HG03575 (cell line): ENCODE results near the gene MARK3.
"Not testable (repeated sequence)": the region's sequence is repeated elsewhere in the genome, so short reads cannot be mapped to it uniquely, and the experiment has no call there.

Experiments used
- ATAC-seq: cut with Tn5 transposase; IDR thresholded peaks from one replicate; pipeline ENCODE4 v1.9.1; 2021; ENCODE audit not compliant: unreplicated experiment, insufficient number of reproducible peaks, low FRiP score; ENCODE audit errors: extremely low read depth

MARK3 gene

DNA sequence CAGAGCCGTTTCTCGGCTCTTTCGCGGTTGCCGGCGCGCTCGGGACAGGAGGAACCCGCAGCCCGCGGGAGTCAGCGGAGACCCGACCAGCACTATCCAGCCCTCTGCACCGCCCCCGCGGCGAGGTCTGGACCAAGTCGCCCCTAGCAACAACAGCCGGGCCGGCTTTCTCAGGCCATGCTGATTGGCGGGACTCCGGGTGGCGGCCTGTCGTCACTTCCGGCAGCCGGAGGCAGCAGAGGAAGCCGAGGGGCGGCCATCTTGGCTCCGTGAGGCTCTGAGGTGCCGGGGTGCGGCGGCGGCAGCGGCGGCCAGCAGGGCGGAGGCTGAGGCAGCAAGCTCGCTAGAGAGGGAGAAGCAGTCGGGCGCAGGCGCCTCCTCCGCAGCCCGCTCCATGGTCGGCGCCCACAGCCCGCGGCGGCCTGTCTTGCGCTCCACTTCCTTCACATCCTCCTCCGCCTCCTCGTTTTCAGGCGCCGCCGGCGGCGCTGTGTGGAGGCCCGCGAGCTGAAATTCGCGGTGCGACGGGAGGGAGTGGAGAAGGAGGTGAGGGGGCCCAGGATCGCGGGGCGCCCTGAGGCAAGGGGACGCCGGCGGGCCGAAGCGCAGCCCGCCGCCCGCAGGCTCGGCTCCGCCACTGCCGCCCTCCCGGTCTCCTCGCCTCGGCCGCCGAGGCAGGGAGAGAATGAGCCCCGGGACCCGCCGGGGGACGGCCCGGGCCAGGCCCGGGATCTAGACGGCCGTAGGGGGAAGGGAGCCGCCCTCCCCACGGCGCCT lies at the start of gene MARK3:
Gene MARK3 (plus strand): TSS at position 264 of the 777 bp plus-strand sequence. CDS start 615 bp downstream, outside the sequence.
- ATAC-seq, result peak; percentile 76

DNA sequence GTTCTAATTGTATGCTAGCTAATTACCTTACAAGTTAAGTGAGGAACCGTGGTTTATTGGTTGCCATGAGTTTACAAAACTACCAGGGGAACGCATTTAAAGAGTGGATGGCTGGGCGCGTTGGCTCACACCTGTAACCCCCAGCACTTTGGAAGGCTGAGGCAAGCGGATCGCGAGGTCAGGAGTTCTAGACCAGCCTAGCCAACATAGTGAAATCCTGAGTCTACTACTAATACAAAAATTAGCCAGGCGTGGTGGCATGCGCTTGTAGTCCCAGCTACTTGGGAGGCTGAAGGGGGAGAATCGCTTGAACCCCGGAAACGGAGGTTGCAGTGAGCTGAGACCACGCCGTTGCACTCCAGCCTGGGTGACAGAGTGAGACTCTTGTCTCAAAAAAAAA lies 49.0 kb upstream of the MARK3 start:
- ATAC-seq, result no peak

DNA sequence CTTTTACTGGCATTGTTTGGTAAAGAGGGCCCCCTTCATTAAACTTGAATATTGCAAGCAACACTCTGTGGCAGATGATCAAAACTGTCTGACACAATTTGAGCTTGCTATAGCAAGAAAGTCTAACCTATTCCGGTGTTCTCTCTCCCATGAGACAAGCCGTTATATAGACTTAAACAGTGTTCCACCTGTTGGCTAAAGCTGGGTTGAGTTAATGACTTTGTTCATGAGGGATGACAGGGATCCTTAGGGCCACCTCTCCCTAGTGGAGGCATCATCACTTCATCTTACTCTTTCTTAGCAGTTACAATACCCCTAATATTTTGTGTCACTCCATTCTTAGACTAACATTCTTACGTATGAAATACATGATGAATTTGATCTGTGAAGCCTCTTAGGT lies 47.4 kb upstream of the MARK3 start:
- ATAC-seq, result no peak

DNA sequence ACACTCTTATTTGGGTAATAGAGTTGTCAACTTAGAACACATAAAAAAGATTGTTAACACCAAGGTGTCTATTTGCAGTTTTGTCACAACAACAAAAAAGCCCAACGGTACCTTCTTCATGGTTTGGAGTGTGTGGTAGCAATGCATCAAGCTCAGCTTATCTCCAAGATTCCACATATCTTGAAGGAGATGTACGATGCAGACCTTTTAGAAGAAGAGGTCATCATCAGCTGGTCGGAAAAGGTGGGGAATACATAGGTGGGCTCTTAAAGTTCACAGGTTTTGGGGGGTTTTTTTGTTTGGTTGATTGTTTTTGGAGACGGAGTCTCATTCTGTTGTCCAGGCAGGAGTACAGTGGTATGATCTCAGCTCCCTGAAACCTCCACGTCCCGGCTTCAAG lies 45.7 kb upstream of the MARK3 start:
- ATAC-seq, result no peak

DNA sequence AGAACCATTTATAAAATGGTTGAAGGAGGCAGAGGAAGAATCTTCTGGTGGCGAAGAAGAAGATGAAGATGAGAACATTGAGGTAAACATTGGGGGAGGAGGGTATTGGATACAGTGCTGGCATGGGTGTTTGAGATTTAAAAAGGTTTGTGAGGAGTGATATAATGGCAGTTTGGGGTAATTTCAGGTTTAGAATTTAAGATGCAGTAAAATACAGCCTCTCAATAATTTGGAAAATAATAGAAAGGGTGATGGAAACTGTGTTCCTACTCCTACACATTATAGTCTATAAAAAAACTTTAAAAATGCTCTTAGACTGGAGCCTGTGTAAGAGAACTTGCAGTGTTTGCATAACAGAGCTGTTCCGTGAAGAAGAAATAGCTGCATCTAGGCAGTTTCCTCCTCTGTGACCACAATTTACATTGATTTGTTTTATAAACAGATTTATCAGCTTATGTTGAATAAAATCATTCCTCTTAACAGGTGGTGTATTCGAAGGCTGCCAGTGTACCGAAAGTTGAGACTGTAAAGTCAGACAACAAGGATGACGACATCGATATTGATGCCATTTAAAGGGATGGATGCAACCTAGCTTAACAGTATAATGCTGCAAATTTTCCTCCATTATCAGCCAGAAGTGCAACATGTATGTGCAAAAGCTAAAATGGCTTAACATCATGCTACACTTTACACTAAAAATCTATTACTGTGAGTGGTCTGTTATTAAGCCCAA lies 44.6 kb upstream of the MARK3 start:
- ATAC-seq, result no peak

DNA sequence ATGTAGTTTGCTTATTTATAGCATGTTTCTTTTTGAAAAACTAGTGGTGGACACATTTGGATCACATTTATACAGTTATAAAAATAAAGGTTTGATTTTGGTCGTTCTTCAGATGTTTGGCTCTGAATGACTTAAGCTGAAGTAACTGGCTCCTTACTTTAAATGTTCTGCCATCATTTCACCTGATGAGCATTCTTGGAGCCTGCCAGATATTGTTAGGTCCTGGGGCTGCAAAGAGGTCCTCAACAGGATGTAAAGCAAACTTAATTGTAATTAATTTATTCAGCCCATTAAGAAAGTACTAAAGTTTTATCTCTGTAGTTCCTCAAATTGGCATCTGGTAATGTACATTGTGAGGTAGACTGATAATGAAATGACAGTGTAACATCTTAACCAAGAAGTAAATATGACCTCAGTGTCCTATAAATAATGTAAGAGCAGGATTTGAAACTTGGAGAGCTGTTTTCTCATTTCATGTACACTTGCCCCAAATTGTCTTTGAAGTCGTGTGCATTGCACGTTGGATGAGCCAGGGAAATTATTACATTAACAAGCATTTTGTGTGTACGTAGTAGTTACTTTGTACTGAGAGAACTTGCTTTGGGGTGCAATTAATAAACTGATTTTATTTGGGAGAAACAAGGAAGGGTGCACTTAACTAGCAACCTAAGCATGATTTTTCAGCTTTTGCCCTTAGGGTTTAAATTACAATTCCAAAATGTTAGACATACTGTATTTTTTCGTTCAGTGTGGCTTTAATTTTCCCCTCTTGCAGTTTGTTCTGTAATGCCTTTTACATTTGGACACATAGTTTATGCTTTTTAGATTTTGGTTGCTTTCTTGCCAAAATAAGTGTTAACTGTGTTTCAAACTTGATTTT lies 43.7 kb upstream of the MARK3 start:
- no peak for ATAC-seq

DNA sequence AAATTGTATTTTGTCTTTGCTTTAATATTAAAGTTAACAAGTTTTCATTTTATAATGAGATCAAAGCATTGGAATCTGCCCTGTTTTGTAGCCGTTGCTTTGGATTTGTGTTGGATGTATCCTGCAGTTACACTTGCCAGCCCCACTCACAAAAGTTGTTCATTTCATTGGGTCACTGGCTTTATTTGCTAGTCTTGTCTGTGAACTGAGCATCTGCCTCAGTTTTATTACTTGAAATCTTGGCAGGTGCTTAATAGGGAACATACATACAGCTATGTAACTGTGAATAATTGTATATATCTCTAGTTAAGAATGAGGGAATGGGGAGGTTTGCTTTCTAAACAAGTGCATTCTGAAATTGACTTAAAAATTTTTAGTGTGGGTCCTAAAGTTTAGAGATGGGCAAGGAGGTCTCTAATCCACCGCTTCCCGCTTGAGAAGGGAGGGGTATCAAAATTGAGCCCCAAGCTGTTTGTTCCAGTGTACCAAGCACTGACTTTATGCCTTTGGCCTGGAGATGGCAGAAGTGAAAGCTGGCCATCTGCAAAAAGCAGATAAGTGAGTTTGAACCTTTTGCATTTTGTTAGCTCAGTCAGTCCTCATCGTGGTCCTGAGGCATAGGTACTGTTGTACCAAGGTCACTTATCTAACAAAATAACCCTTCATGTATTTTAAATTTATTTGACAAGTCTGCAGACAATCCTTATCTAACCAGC lies 41.9 kb upstream of the MARK3 start:
- ATAC-seq, result no peak

DNA sequence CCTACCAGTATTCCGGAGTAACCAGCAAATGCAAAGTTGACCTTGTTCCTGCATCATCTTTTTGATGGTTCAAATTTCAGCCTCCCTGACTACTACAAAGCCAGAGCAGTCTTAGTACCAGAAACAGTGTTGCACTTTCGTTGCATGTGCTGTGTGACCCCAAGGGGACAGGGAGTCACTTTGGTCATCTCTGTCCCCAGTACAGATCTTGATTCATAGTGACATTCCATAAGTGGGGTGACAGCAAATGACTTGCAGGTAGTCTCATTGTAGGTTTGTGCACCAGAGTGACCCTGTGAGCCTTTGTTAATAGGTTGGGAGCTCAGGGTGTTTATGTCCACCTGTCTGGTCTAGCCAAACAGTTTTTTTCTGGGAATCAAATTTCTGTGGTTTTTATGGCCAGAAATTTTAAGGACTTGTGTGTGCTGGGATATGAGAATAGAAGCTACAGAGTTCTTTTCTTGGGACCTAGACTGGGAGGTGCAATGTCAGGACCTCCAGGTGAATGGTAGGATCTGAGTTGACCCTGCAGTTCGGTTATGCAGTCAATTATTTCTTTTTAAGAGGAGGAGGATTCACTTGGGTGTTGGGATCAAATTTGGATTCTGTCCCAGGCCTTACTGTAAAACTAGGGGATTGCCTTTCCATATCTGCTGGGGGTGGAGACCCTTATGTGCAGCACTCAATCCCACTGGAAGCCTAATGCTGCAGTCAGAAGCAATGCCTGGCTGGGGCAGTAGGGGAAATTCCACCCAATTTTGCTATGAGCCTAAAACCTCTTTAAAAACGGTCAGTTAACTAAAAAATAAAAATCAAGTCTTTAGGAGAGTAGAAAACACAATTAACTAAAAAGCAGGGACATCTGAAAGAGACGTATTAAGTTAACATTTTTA lies 41.1 kb upstream of the MARK3 start:
- no peak for ATAC-seq

DNA sequence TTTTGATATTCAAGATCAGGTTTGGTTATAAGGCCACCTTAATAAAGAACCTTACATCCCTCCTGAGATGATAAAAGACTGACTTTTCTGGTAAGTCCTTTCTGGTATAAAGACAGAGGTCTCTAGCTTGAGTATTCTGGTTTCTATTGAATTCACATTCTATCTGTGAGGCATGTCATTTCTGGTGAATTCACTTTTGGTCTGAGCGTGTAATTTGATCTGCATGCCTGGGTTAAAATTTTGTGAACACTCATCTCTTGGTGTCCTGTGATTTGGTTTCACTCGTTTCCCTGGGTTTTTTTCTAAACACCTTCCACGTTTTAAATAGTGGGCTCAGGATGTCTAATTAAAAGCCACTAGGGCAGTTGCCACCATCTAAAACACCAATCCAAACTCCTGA lies 38.9 kb upstream of the MARK3 start:
- ATAC-seq, result no peak

DNA sequence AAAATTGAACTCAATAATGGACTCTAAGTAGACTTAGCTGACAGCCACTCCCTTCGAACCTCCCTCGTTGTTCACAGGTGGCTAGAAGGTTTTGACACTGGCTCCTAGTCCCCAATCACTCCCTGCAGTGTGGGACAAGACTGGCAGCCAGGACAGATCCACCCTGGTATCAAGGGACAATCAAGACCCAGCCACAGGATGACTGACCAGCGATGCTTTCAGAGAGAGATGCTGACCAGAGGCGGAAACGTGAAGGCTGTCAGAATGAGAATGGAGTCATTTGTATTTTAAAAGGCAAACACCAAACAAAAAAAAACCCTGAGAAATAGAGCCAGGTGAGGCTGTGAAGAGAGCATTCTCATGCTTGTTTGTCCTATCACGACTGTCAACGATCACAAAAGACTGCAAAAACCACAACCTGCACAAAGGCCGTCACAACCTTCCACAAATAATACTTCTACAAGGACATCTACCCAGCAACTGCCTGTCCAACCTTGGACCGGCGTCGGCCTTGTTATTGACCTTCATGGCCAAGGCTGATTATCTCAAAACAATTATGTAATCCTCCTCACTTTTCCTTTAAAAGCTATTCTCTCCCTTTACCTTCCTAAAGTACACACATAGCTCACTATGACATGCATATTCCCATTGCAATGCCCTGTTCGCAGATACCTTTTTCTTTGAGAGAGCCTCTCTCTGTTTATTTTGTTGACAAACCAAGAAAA lies 38.0 kb upstream of the MARK3 start:
- no peak for ATAC-seq

DNA sequence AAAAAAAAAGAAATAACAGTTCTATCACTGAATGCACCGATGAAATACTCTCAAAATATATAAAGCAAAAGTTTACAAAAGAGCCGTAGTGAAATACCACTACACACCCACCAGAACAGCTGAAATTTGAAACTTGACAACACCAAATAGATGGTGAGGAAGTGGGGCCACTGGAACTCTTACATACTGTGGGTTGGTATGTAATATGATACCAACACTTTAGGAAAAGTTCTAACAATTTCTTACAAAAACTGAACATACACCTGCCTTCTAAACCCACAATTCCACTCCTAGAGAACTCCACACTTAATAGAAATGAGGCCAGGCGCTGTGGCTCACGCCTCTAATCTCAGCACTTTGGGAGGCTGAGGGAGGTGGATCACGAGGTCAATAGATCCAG lies 37.1 kb upstream of the MARK3 start:
- no peak for ATAC-seq

DNA sequence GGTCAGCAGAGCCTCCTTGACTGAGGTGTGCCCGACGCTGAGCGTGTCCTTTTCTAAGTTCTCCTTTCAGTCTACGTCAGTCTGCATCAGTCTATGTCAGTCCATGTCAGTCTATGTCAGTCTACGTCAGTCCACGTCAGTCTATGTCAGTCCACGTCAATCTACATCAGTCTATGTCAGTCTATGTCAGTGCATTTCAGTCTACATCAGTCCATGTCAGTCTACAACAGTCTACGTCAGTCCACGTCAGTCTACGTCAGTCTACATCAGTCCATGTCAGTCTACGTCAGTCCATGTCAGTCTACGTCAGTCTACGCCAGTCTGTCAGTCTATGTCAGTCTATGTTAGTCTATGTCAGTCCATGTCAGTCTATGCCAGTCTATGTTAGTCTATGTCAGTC lies 35.2 kb upstream of the MARK3 start:
- ATAC-seq, result no peak

DNA sequence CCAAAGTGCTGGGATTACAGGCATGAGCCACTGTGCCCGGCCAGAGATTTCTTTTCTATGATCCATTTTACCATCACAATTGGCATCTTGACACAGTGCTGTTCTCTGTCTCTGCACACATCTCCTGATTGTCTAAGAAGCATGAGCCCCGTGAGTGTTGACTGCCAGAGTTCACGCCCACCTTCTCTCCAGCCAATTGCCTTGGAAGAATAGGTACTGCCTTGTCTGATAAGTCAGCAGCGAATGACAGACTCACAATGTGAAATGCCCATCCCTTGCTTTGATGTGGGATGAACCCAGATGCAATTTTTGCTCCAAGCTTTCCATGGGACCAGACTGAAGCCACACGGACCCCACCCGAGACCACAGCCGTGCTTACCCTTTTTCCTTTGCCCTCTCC lies 31.9 kb upstream of the MARK3 start:
- ATAC-seq, result no peak

DNA sequence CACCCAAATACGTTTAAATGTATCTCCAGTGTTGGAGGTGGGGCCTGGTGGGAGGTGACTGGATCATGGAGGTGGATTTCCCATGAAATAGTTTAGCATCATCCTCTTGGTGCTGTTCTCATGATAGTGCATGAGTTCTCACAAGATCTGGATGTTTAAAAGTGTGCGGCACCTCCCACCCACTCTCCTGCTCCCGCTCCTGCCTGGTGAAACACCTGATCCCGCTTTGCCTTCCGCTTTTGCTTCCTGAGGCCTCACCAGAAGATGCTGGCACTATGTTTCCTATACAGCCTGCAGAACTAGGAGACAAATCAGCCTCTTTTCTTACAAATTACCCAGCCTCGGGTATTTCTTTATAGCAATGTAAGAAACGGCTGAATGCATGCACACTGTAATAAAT lies 31.1 kb upstream of the MARK3 start:
- no peak for ATAC-seq

DNA sequence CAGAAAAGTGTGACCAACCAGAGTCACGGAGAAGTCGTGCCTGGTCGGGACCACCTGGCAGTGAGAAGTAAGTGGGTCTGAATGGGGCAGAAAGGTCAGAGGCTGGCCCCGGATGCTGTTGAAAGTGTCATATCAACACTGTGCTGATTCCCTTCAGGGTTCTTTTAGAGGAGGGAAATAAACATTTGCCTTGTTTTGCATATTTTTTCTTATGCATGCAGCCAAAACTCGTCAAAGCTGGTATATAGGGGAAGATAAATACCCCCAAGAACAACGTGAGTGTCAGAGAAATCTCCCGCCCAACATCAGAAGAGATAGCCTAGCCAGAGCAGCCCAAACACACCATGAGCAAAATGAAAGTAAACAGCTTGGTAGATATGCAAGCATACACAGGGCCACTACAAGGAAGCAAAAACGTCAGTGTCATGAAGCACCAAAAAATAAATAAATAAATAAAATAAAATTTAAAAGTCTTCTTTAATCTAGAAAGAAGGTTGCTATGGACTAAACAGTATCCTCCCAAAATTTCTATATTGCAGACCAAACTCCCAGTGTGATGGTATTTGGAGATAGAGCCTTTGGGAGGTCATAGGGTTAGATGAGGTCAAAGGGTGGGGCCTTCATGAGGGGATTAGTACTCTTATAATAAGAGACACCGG lies 29.1 kb upstream of the MARK3 start:
- no peak for ATAC-seq

DNA sequence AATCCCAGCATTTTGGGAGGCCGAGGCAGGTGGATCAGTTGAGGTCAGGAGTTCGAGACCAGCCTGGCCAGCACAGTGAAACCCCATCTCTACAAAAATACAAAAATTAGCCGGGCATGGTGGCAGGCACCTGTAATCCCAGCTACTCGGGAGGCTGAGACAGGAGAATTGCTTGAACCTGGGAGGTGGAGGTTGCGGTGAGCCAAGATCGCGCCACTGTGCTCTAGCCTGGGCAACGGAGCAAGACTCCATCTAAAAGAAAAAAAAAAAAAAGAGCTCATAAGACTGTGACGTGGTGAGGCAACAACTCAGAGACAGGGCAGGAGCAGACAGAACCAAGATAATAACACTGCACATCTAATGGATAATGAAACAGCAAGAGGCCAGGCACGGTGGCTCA lies 27.7 kb upstream of the MARK3 start:
- not testable (repeated sequence) for ATAC-seq

DNA sequence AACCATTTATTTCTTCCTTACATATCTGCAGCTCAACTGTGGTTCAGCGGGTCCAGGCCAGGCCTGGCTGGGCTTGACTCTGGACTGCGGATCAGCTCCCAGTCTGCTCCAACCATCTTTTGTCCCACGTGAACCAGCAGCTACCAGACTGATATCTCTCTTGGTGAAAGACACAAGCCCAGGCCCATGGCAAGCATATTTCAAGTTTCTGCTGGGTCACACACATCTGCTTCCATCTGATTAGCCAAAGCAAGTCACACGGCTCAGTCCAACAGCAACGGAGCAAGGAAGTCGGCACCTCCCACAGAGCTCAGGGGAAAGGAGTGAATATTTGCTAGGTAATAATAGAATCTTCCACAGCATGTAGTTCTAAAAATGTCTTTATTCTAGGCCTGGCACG lies 24.7 kb upstream of the MARK3 start:
- ATAC-seq, result no peak
